ENCODE data around the gene SVIL.
A peak's percentile ranks its signal among the peaks of the same experiment; 100 is the strongest.
"Not testable (repeated sequence)": the region's sequence is repeated elsewhere in the genome, so short reads cannot be mapped to it uniquely, and the experiment has no call there.

SVIL gene

GRCh38 chr10:29649561-29650551 is 15.1 kb upstream of the SVIL start:
- no peak for DNase-seq

- DNase-seq: no peak
These were observed 14.2 kb upstream of the SVIL start for GRCh38 chr10:29648983-29649268.

GRCh38 chr10:29648114-29648982 is 13.6 kb upstream of the SVIL start:
- DNase-seq: peak in 1 of 5 experiments; percentile 76

- DNase-seq: no peak
These were observed 12.7 kb upstream of the SVIL start for GRCh38 chr10:29647478-29647877.

GRCh38 chr10:29646960-29647461 is 12.2 kb upstream of the SVIL start:
- no peak for DNase-seq

GRCh38 chr10:29646238-29646902 is 11.6 kb upstream of the SVIL start:
- no peak for DNase-seq

GRCh38 chr10:29643771-29644501 is 9.2 kb upstream of the SVIL start:
- no peak for DNase-seq

GRCh38 chr10:29642990-29643389 is 8.2 kb upstream of the SVIL start:
- no peak for DNase-seq

GRCh38 chr10:29637537-29637936 is 2.8 kb upstream of the SVIL start:
- DNase-seq: no peak

GRCh38 chr10:29636178-29636577 is 1.4 kb upstream of the SVIL start:
- DNase-seq: peak in 2 of 5 experiments; percentile 64 to 78

GRCh38 chr10:29635711-29636144 is 957 bp upstream of the SVIL start:
- peak in 2 of 5 experiments; percentile 43 to 73 for DNase-seq

- DNase-seq: no peak
These were observed 666 bp downstream of the SVIL start for GRCh38 chr10:29634105-29634504.

- DNase-seq: no peak
These were observed 3.8 kb downstream of the SVIL start for GRCh38 chr10:29631049-29631339.

GRCh38 chr10:29630205-29631048 is 4.3 kb downstream of the SVIL start:
- no peak for DNase-seq

- no peak for DNase-seq
These were observed 5.8 kb downstream of the SVIL start for GRCh38 chr10:29628912-29629526.

- no peak for DNase-seq
These were observed 6.5 kb downstream of the SVIL start for GRCh38 chr10:29628311-29628710.

- DNase-seq: no peak
These were observed 7.3 kb downstream of the SVIL start for GRCh38 chr10:29627201-29628132.

GRCh38 chr10:29624357-29624756 is 10.4 kb downstream of the SVIL start:
- not testable (repeated sequence) for DNase-seq

- no peak for DNase-seq
These were observed 11.0 kb downstream of the SVIL start for GRCh38 chr10:29623797-29624196.

All from T-helper 2 cell (primary cell).